DLD1 (cell line): ENCODE results near the gene TLL1.

Source experiments
- in situ Hi-C: cut with HindIII; loops from 2 replicates; pipeline ENCODE4 v1.10.0; 2017; ENCODE audit warnings: low sequenced_read_pairs

TLL1 gene

DNA sequence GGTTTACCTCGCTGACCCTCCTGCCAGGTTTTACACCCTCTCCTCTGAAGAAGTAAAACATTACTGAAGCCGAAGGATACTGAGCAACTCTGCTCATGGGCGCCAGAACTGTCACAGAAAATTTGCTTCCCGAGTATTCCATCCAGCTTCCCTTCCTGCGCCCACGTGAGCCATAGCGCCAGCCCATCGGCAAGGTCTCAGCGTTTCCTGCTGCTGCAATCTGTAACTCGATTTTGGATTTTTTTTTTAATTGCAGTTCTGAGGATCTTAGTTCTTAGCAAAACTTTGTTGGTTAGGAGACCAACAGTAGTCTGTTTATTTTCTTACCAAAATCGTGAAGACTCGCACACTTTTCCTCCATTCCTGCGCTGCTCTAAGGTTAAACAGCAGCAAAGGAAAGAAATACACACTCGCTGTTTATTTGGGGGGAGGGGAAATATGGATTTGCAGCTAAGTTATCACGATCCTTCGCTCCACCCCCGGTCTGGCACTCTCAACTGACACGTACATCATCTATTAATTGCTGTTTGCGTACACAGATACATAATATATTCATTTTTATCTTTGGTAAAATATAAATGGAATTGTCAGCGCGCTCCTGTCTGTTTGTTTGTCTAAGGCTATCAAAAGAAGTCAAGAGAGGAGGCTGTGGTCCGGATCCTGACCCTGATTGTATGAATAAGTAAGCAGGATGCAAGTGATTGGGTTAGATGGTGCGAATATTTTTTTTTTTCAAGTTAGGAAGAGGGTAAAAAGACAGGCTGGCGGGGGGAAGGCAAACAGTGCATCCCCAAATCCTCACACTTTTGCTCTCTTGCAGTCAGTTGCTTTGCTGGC lies at the start of gene TLL1:
Gene TLL1 (plus strand): TSS at position 777 of the 837 bp plus-strand sequence. CDS start 668 bp downstream, outside the sequence.
- in situ Hi-C loops = no loop called here

DNA sequence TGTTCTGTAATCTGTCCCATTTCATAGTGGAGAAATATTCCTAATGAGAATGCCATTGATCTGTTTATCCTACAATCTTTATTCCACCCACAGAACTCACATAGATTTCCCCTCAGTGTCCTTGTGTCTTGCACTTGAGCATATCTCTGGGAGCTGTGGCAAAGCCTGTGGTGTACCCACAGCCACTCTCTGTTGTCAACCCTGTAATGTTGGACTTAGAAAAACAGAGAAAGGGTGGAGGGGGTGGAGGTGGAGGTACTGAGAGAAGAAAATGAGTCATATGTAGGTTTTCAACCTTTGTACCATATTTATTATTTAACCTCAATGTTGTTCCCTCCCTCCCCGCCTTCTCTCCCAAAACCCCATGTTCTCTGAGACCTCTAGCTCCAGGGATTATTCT lies 46.9 kb upstream of the TLL1 start:
- in situ Hi-C loops = no loop called here

DNA sequence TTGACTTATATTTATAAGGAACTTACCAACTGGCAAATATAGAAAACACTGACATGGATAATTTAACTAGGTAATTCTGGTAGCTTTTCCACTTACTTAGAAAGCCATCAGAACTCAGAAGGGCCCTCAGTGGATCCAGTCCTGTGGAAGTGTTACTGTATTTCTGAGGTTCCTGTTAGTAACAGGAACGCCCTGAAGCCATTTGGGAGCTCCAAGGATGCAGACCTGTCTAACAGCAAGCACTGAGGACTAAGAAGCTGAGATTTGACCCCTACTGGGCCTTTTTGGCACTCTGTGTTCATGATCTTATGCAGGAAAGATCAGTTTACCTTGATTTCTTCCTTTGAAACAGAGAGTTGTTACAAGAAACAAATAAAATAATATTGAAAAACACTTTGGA lies 46.0 kb upstream of the TLL1 start:
- in situ Hi-C loops = no loop called here

DNA sequence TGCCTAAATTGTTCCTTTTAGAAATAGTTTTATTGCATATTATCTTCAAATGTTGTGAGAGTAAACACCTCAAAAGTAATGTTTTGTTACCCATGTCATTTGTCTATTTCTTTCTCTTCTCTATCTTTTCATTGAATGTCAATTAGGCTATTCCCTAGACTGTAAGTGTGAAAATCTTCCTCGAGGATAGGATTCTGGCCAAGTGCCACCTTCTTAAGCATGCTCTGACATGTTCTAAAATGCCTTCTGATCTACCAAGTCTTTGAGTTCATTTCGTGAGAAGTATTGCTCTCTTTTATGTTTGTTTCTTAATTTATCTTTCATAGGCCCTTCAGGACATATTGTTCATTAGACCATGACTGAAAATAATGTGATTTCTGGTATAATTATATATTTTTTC lies 44.1 kb upstream of the TLL1 start:
- in situ Hi-C loops = no loop called here

DNA sequence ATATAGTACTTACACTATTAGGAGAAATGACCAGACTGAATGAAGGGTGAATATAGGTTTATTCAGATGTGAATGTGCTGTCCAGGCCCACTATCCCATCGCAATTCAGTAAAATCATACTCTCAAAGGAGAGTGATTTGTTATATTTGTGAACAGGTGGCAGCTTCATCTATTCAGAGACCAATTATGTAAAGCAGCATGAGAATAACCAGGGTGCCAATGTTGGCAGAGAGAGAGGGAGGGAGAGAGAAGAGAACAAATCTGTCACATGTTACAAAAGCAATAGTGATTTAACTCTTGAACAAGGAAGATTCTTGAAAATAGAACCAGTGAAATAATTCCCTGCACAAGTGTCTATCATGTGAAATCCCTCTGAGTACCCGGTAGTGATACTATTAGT lies 38.9 kb upstream of the TLL1 start:
- in situ Hi-C loops = no loop called here

DNA sequence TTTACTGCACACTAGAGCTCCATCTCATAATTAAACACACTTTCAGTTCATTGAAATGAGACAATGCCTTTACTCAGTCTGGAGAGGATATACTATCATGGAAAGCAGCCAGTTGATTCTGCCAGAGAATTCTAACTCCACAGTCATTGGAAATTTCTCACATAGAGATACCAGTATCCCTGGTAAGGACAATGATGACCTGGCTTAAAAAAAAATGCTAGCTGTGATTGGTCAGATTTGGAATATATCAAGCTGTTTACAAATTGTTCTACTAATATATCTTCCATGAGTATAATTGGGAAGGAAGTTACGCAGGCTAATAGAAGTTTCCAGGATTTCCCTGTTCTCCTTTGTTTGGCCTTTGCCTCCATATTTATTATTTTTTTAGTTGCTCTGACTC lies 34.5 kb upstream of the TLL1 start:
- in situ Hi-C loops = no loop called here

DNA sequence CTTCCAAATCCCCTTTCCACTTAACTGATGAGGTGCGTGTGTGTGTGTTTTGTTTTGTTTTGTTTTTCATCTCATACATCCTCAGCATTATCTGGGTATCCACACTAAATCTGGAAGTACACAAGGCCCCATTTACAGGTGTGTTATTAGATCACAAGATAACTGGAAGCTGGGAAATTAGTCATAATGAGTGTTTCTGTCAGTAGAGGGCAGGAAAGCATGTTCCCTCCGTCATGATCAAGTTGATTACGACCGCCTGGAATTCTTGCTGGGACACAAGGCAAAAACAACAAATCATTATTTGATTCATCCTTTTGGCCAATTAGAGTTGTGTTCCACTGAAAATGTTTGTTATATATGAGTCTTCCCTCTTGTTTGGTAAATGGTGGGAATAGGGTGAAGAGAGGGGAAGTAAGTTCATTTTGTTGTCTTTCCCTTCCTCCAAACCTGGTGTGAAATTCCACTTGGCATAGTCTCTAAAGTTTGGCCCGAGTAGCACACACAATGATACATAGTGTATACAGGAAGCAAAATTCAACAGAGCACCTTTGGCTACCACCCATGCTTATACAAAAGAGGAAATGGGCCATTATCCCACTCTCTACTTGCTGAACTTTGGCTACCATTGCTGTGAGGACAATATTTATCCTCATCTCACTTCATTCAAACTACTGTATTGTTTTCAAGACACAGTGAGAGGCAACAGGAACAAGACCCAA lies 33.3 kb upstream of the TLL1 start:
- in situ Hi-C loops = no loop called here

DNA sequence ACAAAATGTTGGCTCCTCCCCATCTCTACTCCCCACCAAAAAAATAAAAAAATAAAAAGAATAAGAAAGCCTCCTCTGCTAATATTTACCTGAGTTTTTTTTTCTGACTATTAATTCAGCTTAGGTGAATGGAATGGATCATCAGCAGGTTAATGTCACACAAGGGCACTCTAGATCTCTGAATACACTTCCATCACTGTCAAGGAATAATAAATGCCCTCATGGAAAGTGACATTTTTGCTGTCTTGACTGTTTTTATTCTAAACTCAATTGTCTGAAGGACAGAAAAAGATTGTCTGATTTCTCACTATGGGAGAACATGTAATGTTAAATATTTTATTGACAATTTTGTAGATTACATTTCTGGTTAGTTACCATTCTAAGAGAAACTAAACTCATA lies 30.4 kb upstream of the TLL1 start:
- in situ Hi-C loops = no loop called here

DNA sequence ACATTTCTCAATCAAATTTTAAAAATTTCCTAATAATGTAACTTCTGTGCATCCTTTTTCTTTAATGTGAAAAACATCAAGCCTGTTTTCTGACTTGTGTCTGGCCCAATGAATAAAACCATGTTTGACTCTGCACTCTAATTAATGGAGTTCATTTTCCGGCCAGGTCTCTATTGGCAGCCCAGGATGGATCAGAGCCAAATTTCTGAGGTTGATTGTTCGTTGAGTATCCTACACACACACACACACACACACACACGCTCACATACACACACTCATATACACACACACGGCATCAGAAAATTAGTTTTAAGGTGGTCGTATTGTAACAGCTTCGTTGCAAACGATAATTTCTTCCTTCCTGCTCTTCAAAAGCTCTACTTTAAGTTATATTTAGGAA lies 28.9 kb upstream of the TLL1 start:
- in situ Hi-C loops = no loop called here

DNA sequence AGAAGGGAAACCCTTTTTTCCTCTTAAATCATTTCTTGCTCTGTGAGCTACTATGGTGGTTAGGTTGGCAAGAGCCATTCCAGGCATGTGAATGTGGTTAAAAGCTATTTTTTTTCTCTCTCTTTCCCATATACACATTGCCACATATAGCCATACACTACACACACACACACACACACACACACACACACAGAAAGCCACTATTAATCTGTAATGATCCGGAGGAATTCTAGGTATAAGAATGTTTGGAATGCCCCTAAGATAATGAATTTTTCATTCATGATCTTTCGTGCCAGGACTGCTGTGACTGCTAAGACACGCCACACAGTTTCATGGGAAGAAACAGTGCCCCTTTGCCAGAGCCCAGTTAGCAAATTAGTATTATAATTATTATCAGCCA lies 21.8 kb upstream of the TLL1 start:
- in situ Hi-C loops = no loop called here

DNA sequence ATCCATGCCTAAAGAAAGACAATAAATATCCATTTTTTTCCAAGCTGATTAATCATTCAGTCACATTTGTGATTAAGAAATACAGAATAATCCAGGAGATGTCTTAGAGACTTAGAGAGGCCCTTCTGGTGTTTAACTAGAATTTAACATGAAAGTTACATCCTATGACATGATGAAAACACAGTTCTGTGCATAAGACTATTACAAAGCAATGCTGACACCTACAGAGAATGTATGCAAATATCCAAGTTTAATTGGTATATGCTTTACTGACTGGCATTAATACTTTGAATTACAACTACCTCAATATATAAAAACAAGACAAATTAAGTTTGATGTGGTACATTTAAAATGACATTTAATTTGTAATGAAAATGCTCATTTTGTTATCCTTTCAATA lies 17.8 kb upstream of the TLL1 start:
- in situ Hi-C loops = no loop called here

DNA sequence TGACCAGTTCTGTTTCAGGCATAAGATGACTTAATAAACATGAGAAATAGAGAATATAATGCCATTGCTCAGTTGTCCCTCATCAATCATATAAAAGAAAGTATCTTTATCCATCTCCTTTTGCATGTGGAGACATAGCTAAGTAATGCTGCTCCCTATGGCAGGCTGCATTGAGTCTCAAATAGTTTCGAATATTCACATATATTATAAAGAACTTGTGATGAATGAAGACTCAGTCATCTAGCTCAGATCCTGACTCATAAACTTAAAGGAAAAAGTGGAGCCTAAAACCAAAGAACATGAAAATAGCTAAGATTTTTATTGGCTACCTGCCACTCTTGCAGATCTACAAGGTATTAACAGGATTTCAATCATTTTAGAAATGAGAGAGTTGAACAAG lies 11.7 kb upstream of the TLL1 start:
- in situ Hi-C loops = no loop called here

DNA sequence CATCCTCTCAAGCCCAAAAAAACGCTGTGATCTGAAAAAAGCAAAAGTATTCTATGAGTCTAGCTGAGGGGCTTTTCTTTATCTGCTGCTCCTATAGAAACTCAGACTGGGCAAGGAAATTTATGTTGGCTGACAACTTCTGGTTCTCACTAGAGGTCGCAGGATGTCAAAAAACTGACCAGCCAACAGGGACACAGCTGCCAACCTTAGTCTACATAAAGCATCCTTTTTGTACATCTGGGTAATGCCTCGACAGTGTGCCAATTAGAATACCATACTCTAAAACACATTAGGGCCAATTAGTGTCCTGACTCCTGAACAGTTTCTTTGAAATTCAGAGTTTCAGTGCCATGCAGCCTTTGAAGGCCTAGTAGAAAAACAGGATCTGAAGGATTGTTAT lies 8.8 kb upstream of the TLL1 start:
- in situ Hi-C loops = no loop called here

DNA sequence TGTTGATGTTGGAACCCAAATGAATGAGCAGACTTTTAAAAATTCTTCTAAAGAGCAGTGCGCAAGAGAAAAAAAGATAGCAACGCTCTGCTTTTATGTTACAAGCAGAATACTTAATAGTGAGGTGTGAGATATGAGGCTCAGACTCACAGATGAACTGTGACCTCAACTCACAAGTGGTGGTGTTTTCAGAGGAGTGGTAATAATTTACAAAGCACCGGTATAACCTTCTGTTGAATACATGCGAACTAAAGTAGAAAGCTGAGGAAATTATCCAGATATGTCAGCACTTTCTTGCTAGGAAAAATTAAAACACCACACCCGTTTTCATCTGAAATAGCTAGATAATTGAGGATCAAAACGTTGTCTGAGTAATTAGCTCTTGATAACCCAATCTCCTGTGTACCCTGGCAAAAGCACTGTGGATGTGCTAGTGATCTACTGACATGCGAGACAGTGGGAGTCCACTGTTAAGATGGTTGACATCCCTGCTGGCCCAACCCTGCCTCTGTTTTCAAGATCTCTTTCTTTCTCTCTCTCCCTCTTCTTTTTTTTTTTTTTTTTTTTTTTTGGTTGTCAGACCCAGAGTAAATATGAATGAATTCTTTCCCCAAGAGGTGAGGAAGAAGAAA lies 6.9 kb upstream of the TLL1 start:
- in situ Hi-C loops = no loop called here

DNA sequence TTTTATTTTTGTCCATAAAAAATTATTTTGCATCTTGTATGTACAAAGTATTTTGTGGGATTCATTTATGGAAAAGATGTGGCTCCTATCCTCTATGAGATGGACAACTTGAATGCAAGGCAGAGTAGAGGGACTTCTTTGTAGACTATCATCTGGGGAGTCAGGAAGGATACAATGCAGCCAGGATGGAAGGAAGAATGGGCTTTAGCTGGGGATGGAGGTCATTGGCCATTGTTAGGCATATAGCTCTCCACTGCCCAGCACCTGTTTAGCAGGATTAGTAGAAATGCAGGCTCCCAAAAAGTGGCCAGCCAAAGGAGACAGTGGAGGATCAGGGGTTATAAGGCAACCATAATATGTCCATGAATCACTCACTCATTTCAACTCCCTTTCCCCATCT lies 5.1 kb upstream of the TLL1 start:
- in situ Hi-C loops = no loop called here

DNA sequence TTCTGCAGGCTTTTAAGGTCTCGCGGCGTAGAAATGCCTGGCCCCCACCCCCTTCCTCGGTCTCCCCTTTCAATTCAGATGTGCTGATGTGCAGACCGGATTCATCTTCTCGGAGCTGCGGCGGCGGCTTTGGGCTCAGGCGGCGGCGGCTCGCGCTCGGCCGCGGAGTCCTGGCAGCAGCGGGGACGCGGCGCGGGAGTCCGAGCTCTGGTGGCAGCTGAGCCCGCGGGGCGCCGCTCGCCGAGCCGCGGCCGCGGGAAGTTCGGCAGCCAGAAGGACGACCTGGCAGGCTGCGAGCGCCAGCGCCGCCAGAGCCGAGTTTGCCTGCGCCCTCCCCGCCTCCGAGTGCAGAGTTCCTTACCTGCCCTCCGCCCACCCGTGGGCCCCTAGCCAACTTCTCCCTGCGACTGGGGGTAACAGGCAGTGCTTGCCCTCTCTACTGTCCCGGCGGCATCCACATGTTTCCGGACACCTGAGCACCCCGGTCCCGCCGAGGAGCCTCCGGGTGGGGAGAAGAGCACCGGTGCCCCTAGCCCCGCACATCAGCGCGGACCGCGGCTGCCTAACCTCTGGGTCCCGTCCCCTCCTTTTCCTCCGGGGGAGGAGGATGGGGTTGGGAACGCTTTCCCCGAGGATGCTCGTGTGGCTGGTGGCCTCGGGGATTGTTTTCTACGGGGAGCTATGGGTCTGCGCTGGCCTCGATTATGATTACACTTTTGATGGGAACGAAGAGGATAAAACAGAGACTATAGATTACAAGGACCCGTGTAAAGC lies 448 bp downstream of the TLL1 start:
- in situ Hi-C loops = no loop called here

DNA sequence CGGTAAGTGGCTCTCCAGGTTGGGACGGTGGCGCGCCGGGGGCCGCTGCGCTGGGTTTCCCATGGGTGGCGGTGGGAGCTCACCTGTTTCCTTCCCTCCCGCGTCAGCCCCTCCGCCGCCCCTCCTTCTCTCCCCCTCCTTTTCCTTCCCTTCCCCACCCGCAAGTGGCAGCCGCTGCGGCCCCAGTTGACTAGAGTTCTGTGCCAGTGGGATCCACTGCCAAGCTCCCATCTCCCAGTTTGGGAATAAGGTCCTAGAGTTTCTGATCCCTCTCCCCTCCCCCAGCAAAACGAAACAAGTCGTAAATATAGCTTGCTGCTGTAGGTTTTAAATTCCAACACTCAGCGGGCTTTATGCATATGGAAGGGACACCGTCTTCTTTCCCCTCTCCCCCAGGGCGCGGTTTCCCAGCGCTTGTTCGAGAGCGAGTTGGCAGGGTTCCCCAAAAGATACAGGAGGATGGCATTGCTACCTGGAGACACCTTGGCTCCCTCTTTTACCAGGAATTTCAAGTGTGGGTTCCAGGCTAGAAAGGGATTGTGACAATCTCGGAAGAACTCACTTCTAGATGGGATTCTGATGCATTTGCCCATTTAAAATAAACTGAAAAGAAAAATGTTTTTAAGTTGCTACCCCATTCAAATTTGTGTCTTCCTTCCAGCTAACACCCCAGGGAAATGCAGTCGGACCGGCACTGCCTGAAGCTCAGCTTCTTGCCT lies 1.2 kb downstream of the TLL1 start:
- in situ Hi-C loops = no loop called here

DNA sequence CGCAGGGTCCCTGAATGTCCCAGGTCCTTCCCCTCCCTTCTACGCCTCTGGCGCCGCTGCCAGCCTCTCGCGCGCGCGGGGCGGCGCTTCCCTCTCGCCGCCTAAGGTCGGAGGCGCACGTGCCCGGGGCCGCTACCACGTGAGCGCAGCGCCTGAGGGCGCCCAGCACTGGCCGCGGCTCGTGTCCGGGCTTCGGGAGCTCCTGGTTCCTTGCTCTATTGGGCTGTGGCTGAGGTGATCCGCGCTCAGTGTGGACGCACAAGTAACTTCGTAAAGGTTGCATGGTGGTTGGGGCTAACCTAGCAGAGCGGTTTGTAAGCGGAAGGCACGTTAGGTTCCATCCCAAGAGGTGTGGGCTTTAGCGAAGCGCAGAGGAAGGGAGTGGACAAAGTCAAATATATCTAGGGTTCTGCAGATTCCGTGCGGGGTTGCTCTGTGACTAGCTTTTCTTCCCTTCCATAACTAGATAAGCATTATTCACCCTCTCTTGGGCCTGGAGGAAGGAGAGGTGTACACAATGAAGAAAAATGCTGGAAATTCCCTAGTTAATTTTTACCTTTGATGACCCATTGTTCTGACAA lies 1.8 kb downstream of the TLL1 start:
- in situ Hi-C loops = no loop called here

DNA sequence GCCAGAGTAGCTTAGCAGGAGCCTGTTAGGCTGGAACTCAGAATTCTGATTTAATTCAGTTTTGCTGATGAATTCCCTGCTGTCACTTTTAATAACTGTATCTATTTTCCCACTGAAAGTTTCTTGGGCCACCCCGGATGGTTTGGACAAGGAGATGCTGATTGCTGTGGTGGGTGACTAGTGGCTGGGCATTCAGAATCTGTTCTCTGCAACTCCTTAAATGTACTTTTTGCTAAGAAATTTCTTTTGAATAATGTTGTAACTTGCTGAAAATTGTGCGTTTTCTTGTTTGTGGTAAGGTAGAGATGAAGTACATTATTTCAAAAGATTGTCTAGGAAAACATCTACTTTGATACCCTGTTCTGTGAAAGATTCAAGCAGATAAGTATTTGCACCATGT lies 2.4 kb downstream of the TLL1 start:
- in situ Hi-C loops = no loop called here

DNA sequence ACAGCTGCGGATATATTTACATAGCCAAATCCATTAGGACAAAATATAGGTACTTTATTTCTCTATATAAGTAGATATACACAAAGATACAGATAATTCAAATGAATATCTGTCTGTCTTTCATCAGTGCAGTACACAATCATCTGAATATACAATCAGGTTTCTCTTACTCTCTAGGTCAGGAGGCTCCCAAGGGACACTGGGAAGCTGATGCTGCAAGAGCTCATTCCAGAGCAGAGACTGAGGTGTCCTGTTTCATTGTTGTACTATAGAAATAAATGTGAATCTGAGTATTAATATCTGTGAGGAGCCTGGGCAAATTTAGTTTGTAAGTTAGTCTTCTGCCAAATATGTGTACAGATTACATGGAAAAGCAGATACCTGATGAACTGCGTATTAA lies 4.2 kb downstream of the TLL1 start:
- in situ Hi-C loops = no loop called here
